Stimulated activated CD4-positive, alpha-beta T cell treated with anti-CD3 and anti-CD28 coated beads, Interleukin-2, amount 100 ng/mL, for 48 hours (primary cell): Measurements from ENCODE around the gene RTP5.
"Not testable (repeated sequence)": the region's sequence is repeated elsewhere in the genome, so short reads cannot be mapped to it uniquely, and the experiment has no call there.

Experiments
- DNase-seq, 2 donors: peaks; one replicate each; pipeline ENCODE4 v3.0.0-alpha.2; 2020

Gene RTP5

GRCh38 chr2:241904011-241904718, 34.6 kb downstream of the RTP5 start:
- no peak for DNase-seq

- no peak for DNase-seq
Observed at GRCh38 chr2:241904791-241905710, 35.5 kb downstream of the RTP5 start.

GRCh38 chr2:241905716-241906377, 36.3 kb downstream of the RTP5 start:
- DNase-seq: no peak

- DNase-seq: not testable (repeated sequence)
Observed at GRCh38 chr2:241906378-241906770, 36.8 kb downstream of the RTP5 start.

- no peak for DNase-seq
Observed at GRCh38 chr2:241906826-241907570, 37.5 kb downstream of the RTP5 start.

GRCh38 chr2:241907831-241908230, 38.3 kb downstream of the RTP5 start:
- DNase-seq: not testable (repeated sequence)

GRCh38 chr2:241908686-241909420, 39.3 kb downstream of the RTP5 start:
- no peak for DNase-seq

GRCh38 chr2:241909769-241910168, 40.2 kb downstream of the RTP5 start:
- no peak for DNase-seq

GRCh38 chr2:241910604-241911520, 41.3 kb downstream of the RTP5 start:
- no peak for DNase-seq

GRCh38 chr2:241911551-241911950, 42.0 kb downstream of the RTP5 start:
- DNase-seq: no peak

- no peak for DNase-seq
Observed at GRCh38 chr2:241912021-241912555, 42.6 kb downstream of the RTP5 start.

GRCh38 chr2:241913703-241914102, 44.2 kb downstream of the RTP5 start:
- no peak for DNase-seq

- no peak for DNase-seq
Observed at GRCh38 chr2:241914542-241914941, 45.0 kb downstream of the RTP5 start.

- DNase-seq: not testable (repeated sequence)
Observed at GRCh38 chr2:241921631-241922030, 52.1 kb downstream of the RTP5 start.

GRCh38 chr2:241922411-241922810, 52.9 kb downstream of the RTP5 start:
- DNase-seq: no peak

- DNase-seq: not testable (repeated sequence)
Observed at GRCh38 chr2:241922816-241923601, 53.5 kb downstream of the RTP5 start.
